HG03457 (cell line): ENCODE results near the gene KNTC1.
"Not testable (repeated sequence)": the region's sequence is repeated elsewhere in the genome, so short reads cannot be mapped to it uniquely, and the experiment has no call there.

Experiments
- ATAC-seq: cut with Tn5 transposase; IDR thresholded peaks from one replicate; pipeline ENCODE4 v1.9.1; 2021; ENCODE audit warnings: moderate number of reproducible peaks; ENCODE audit not compliant: unreplicated experiment

The KNTC1 gene, protein sequence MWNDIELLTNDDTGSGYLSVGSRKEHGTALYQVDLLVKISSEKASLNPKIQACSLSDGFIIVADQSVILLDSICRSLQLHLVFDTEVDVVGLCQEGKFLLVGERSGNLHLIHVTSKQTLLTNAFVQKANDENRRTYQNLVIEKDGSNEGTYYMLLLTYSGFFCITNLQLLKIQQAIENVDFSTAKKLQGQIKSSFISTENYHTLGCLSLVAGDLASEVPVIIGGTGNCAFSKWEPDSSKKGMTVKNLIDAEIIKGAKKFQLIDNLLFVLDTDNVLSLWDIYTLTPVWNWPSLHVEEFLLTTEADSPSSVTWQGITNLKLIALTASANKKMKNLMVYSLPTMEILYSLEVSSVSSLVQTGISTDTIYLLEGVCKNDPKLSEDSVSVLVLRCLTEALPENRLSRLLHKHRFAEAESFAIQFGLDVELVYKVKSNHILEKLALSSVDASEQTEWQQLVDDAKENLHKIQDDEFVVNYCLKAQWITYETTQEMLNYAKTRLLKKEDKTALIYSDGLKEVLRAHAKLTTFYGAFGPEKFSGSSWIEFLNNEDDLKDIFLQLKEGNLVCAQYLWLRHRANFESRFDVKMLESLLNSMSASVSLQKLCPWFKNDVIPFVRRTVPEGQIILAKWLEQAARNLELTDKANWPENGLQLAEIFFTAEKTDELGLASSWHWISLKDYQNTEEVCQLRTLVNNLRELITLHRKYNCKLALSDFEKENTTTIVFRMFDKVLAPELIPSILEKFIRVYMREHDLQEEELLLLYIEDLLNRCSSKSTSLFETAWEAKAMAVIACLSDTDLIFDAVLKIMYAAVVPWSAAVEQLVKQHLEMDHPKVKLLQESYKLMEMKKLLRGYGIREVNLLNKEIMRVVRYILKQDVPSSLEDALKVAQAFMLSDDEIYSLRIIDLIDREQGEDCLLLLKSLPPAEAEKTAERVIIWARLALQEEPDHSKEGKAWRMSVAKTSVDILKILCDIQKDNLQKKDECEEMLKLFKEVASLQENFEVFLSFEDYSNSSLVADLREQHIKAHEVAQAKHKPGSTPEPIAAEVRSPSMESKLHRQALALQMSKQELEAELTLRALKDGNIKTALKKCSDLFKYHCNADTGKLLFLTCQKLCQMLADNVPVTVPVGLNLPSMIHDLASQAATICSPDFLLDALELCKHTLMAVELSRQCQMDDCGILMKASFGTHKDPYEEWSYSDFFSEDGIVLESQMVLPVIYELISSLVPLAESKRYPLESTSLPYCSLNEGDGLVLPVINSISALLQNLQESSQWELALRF (N-terminal part only)

DNA sequence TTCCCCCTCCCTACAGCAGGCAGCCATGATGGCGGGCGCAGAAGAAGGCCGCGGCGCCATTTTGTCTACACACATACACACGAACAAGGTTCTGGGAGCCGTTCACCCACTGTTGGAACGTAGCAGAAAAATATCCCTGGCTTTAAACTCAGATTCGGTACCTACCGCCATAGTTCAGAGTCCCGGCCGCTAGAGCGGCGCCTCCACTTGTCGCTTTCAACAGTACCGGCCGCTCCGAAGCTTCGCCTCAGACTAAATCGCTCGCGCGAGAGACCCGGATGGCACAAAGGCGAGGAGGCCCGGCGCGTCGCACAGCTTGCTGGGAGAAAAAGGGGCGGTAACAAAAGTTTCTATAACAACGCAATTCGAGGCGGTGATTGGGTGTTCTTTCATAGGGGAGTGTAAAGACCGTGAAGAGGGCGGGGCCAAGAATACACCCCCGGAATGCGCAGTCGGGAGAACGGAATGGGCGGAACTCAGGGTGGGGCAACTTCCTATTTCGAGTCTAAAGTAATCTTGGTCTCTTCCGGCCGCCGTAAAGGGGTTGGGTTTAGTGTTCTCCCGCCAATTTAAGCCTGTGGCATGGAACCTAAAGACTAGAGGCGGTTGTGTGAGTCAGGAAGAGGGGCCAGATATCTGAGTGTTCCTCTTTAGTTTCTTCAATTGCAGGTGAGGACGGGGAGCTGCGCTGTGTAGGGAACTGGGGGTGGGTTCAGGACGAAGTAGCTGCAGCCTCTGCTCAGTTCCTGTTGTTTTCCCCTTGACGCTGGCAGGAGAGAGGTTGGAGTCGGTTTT lies at the start of gene KNTC1, which contains the start of gene RSRC2:
KNTC1 (plus strand) TSS at position 567 of the 795 bp plus-strand sequence. CDS start 2,815 bp downstream, outside the sequence.
RSRC2 (minus strand) TSS at position 254 of the 795 bp plus-strand sequence; CDS start at position 171, 83 bp downstream.
- ATAC-seq, result peak; percentile 86

DNA sequence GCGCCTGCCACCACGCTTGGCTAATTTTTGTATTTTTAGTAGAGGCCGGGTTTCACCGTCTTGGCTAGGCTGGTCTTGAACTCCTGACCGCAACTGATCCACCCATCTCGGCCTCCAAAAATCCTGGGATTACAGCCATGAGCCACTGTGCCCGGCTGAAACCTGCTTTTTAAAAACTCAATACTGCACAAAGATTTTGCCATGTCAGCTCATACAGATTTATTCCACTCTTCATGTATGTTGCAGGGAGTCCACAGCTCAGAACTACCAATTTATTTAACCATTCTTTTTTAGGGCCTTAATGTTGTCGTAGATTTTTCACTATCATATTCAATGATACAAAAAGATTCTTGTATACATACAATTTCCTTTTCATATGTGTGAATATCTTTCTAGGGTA lies 46.3 kb upstream of the KNTC1 start:
- no peak for ATAC-seq

DNA sequence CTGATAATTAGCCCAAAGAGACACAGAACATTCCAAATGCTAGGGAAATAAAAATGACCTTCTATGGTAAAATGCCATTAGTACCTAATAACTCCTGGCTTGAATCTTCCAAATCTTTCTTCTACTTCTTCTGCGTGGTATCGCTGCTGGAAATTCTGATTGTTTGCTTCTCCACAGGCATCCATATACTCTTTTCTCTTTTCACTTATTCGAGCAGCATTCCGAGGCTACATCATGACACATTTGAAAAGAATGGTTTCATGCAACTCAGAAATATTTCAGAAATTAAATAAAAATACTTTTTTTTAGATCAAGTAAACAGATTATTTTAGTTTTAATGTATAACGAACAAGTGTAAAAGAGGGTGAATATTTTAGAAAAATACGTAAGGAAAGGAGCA lies 45.2 kb upstream of the KNTC1 start:
- no peak for ATAC-seq

DNA sequence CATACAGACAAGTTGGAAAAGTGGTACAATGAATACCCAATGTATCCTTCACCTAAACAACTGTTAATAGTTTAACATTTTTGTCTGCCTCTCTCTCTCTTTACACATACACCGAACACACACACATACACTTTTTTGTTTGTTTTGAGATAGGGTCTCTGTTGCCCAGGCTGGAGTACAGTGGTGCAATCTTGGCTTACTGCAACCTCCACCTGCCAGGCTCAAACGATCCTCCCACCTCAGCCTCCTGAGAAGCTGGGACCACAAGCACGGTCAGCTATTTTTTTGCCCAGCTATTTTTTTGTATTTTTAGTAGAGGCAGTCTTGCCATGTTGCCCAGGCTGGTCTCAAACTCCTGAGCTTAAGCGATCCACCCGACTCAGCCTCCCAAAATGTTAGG lies 43.1 kb upstream of the KNTC1 start:
- no peak for ATAC-seq

DNA sequence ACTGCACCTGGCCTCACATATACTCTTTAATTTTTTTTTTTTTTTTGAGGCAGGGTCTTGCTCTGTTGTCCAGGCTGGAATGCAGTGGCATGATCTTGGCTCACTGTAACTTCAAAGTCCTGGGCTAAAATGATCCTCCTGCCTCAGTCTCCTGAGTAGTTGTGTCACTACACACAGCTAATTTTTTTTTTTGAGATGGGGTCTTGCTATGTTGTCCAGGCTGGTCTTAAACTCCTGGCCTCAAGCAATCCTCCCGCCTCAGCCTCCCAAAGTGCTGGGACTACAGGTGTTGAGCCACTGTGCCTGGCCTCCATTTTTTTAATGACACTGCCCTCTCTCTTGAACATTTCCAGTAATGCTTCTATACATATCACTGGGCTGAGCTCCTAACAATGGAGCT lies 42.7 kb upstream of the KNTC1 start:
- not testable (repeated sequence) for ATAC-seq

DNA sequence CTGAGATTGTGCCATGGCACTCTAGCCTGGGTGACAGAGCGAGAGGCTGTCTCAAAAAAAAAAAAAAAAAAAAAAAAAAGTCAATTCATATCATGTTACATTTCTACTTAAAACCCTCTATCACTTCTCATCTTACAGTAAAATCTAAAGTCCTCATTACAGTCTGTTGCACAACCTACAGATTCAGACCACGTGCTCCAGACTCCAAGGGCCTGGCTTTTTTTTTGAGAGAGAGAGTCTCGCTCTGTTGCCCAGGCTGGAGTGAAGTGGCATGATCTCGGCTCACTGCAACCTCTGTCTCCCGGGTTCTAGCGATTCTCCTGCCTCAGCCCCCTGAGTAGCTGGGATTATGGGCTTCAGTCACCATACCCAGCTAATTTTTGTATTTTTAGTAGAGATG lies 40.7 kb upstream of the KNTC1 start:
- ATAC-seq, result not testable (repeated sequence)

DNA sequence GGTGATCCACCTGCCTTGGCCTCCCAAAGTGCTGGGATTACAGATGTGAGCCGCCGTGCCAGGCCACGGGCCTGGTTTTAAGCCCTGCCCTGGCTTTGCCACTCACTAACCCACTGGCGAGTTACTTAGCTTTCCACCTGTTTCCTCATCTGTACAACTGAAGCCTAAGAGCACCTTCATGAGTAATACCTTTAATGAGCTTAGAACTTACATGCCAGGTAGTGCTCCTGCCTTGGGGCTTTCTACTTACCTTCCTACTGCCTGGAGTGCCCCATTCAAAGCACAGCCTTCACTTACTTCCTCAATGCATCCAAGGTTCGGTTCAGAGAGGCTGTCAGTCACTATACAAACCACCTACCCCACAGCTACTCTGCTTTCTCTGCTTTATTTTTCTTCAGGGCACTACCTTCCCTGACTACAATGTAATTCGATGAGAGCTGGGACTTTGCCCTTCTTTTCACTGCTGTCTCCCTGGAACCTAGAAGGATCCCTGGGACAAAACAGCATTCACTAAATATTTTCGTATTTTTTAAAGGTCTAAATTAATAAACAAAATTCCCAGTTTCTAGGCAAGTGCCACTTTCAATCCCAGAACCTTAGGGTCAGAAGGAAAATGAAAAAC lies 40.1 kb upstream of the KNTC1 start:
- ATAC-seq, result no peak

DNA sequence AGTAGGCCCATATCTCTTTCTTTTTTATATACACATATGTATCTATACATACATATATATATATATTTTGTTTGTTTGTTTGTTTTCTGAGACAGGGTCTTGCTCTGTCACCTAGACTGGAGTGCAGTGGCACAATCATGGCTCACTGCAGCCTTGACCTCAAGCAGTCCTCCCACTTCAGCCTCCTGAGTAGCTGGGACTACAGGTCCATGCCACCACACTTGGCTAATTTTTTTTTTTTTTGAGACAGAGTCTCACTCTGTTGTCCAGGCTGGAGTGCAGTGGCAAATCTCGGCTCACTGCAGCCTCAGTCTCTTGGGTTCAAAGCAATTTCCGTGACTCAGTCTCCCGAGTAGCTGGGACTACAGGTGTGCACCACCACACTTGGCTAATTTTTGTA lies 39.2 kb upstream of the KNTC1 start:
- not testable (repeated sequence) for ATAC-seq

DNA sequence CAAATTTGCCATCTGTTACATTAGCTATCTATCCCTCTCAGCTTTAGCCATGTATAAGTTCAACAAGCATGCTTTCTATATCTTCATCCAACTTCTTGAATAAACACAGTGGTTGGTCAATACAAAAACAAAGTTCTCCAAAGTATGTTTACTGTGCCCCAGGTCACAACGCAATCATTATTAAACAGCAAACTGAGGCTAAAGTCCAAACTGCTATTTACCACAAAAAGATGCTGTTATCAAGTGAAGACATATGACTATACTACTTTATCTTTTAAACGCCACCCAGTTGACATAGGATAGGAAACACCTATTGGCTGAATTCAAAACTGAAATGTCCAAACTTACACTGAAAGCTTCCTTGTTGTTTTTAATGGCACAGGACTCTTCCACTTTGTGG lies 38.0 kb upstream of the KNTC1 start:
- no peak for ATAC-seq

DNA sequence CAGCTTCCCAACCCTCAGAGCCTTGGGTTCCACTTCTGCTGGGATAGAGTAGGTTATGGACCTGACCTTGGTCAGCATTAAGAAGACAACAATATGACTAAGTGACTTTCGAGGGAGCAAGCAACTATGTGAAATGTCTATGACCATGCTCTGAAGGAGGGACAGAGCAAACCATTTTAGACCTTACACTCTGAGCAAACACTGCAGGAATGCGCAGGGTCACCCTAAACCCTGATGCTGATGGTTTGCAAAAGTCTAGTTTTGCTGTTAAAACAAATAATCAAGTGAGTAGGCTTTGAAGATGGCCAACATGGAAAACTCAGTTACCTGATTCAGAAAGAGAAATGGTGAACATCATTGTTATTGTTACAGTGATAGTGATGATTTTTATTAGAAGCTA lies 35.1 kb upstream of the KNTC1 start:
- ATAC-seq, result no peak

DNA sequence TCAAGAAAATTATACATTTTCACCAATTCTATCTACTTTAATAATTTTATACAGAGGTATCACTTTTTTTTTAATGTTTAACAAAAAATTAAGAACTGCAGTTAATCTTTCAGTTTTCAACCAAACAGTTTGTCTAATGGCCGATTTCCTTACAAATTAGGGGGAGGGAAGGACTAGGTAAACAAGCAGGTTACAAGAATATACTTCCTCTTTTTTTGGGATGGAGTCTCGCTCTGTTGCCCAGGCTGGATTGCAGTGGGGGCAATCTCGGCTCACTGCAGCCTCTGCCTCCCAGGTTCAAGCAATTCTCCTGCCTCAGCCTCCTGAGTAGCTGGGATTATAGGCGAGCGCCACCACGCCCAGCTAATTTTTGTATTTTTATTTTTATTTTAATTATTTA lies 33.8 kb upstream of the KNTC1 start:
- ATAC-seq, result not testable (repeated sequence)

DNA sequence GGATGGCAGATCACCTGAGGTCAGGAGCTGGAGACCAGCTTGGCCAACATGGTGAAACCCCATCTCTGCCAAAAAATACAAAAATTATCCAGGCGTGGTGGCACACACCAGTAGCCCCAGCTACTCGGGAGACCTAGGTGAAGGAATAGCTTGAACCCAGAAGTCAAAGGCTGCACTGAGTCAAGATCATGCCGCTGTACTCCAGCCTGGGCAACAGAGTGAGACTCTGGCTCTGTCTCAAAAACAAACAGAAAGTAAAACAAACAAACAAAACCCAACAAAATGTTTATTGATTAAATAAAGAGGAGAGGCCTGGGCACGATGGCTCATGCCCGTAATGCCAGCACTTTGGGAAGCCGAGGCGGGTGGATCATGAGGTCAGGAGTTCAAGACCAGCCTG lies 31.8 kb upstream of the KNTC1 start:
- no peak for ATAC-seq

DNA sequence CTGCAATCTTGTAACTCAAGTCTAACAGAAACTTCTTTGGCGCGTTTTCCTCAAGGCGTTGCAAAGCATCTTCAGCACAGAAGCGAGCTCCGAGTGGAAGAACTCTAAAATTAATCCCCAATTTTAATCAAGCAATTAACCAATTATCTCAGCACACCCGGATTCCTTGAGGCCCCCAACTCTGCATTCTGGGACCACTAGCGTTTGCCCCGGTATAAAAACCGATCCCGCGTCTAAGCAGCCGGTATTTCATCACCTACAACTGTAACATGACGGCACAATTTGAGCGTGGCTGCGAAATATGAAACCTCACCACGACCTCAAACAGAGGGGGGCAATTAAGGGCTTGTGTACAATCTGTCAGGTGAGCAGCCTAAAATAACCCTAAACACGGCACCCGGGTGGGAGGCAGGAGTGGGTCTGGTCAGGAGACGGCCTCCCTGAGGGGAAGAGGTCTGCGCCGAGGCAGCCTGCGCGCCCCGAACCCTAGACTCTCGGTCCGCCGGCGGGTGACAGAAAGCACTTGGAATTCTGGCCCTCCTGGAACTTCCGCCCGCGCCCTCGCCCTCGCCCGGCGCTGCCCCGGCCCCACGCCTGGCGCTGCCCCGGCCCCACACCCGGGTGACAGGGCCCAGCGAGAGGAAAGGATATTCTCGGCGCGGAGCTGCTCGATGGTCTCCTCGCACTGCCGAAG lies 26.9 kb upstream of the KNTC1 start:
- peak; percentile 16 for ATAC-seq

DNA sequence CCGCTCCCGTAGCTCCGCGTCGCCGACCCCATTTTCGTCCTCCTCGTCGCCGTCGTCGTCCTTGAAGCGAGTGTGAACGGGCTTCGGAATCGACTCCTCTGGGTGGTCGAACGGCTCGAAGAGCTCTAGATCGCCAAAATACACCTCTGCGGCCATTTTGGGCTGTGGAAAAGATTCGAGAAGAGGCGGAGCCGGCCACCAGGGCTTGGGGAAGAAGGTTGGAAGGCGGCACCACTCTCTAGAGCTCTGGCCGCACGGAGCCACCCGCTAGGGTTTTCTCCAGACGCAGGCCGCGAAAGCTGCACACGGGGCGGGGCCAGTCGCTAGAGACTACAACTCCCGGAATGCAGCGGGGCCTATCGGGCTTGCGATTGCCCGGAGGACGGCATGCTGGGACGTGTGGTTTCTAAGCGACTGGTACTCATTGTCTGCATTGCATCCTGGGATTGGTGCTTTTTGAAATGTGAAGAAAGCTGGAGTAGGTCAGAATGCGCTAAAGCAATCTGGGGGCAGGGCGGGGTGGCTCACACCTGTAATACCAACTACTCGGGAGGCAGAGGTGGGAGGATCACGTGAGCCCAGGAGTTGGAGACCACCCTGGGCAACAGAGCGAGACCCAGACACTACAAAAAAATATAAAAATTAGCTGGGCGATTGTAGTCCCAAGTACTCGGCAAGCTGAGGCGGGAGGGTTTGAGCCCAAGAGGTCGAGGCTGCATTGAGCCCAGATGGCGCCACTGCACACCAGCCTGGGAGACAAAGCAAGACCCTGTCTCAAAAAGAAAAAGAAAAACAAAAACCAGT lies 26.2 kb upstream of the KNTC1 start, which contains the start of gene ZCCHC8:
ZCCHC8 (minus strand) TSS at position 248 of the 804 bp plus-strand sequence; CDS start at position 156, 92 bp downstream.
- ATAC-seq, result peak; percentile 84

DNA sequence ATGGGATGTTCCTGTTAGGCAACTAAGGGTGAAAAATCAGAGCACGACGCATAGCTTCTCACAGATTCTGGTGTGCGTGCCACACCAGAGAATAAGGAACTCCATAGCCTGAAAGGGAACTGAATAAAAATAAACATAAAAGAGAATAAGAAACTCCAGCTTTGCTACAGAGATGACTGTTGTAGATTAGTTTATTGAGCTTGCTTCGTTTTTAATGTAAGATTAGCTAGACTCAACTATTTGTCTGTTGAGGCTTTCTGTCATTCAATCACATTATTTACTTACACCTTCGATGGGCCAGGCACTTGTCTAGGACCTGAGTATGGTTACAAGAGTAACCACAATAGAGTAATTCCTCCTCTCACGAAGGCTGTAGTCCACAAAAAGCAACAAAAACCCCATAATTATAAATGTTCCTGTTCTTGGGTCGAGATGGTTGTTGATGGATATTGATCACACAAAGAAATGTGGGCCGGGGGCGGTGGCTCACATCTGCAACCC lies 25.5 kb upstream of the KNTC1 start:
- ATAC-seq, result no peak

DNA sequence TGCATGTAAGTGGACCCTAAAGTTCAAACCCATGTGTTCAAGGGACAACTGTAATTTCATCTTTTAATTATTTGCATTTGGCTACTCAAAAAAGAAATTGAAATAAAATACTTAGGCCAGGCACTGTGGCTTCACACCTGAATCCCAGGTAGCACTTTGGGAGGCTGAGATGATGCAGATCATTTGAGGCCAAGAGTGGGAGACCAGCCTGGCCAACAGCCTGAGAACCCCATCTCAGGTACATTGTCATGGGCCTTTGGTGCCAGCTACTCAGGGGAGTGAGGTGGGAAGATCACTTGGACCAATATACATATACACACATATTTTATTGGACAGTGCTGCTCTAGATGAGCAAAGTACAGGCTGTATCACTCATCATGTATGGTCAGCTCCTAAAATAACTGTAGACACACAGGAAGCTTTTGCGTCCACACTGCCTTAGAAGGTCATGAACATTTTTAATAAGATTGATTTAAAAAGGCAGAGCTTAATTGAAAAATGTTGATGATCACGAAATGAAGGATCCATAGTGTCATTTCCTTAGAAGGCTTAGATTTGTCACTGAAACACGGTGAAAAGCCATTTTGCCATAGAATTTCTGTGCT lies 23.8 kb upstream of the KNTC1 start:
- no peak for ATAC-seq

DNA sequence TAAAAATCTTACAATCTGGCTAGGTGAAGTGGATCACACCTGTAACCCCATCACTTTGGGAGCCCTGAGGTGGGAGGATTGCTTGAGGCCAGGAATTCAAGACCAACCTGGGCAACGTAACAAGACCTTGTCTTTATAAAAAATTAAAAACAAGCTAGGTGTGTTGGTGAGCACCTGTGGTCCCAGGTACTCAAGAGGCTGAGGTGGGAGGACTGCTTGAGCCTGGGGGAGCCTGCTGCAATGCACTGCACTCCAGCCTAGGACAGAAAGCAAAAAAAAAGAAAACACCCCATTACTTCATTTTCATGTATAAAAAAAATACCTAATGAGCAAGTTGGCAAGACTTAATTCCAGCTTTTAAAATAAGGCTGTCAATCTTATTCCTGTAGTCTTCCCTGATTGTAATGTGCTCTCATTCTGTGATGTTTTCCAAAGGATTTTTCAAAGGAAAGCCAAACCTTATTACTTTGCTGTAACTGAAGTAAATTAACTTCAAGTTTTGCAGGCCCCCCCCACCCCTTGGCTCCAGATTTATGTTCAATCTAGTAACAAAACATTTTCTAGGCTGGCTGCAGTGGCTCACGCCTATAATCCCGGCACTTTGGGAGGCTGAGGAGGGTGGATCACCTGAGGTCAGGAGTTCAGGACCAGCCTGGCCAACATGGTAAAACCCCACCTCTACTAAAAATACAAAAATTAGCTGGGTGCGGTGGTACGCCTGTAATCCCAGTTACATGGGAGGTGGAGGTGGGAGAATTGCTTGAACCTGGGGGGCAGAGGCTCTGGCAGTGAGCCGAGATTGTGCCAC lies 23.1 kb upstream of the KNTC1 start:
- no peak for ATAC-seq
